ENCODE results near the gene PANK1.

DNA sequence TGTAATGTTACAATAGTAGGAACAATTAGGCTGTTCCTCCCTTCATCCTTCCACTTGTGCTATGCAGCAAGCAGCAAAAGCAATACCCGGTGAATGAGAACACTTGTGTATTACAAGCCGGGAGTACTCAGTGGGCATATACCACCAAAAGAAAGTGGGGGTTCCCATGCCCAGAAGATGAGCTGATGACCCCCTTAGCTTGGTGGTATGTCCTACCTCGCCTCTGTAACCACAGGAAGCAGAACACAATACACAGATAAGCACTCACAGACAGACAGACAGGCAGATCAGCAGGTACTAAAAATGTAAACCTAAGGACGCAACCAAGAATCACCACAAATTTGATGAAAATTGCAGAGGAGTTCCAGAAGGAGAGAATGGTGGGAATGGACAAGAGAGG is 40.9 kb upstream of the PANK1 start:
- TF ChIP-seq ZFX (IDR thresholded peaks at IDR 0.05; ENCODE audit: borderline replicate concordance): no peak
- TF ChIP-seq, protein P1, sequence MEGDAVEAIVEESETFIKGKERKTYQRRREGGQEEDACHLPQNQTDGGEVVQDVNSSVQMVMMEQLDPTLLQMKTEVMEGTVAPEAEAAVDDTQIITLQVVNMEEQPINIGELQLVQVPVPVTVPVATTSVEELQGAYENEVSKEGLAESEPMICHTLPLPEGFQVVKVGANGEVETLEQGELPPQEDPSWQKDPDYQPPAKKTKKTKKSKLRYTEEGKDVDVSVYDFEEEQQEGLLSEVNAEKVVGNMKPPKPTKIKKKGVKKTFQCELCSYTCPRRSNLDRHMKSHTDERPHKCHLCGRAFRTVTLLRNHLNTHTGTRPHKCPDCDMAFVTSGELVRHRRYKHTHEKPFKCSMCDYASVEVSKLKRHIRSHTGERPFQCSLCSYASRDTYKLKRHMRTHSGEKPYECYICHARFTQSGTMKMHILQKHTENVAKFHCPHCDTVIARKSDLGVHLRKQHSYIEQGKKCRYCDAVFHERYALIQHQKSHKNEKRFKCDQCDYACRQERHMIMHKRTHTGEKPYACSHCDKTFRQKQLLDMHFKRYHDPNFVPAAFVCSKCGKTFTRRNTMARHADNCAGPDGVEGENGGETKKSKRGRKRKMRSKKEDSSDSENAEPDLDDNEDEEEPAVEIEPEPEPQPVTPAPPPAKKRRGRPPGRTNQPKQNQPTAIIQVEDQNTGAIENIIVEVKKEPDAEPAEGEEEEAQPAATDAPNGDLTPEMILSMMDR (IDR thresholded peaks at IDR 0.05): no peak
